Hepatocyte (in vitro differentiated cells): ENCODE results near the gene TSPAN32.

Experiments used
- EZH2phosphoT487 ChIP-seq: fragments of 200-600 bp; sonication (generic); IDR thresholded peaks from one replicate; pipeline ENCODE4 v1.6.1; 2018; ENCODE audit warnings: antibody characterized with exemption, mild to moderate bottlenecking, low read depth, moderate library complexity; ENCODE audit not compliant: unreplicated experiment, severe bottlenecking
- TF ChIP-seq, protein P1 (sequence below): fragments of 200-600 bp; sonication (generic); IDR thresholded peaks from 2 replicates; pipeline ENCODE4 v1.5.1; 2016; ENCODE audit warnings: antibody characterized with exemption, mild to moderate bottlenecking; ENCODE audit not compliant: poor library complexity

DNA sequence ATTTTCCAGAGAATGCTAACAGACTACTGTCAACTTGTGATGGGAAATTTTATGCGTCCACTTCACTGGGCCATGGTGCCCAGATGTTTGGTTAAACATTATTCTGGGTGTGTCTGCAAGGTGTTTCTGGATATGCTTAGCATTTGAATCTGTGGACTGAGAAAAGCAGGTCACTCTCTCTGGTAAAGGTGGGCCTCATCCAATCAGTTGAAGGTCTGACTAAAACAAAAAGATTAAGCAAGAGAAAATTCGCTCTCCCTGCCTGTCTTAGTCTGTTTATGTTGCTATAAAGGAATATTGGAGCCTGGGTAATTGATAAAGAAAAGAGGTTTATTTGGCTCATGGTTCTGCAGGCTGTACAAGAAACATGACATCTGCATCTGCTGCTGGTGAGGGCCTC lies 43.2 kb downstream of the TSPAN32 start:
- TF ChIP-seq, protein P1, sequence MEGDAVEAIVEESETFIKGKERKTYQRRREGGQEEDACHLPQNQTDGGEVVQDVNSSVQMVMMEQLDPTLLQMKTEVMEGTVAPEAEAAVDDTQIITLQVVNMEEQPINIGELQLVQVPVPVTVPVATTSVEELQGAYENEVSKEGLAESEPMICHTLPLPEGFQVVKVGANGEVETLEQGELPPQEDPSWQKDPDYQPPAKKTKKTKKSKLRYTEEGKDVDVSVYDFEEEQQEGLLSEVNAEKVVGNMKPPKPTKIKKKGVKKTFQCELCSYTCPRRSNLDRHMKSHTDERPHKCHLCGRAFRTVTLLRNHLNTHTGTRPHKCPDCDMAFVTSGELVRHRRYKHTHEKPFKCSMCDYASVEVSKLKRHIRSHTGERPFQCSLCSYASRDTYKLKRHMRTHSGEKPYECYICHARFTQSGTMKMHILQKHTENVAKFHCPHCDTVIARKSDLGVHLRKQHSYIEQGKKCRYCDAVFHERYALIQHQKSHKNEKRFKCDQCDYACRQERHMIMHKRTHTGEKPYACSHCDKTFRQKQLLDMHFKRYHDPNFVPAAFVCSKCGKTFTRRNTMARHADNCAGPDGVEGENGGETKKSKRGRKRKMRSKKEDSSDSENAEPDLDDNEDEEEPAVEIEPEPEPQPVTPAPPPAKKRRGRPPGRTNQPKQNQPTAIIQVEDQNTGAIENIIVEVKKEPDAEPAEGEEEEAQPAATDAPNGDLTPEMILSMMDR = no peak
- no peak for TF ChIP-seq EZH2phosphoT487
